ENCODE measurements around the gene HBS1L. TPM values are rescaled to one million over a fixed set of nuclear protein-coding genes. Genes with fewer than 3 reads are reported as not detected.

Gene HBS1L
- total and polyA plus RNA-seq, 11 donors, result 23.6 to 101 (median 81.3) TPM

DNA sequence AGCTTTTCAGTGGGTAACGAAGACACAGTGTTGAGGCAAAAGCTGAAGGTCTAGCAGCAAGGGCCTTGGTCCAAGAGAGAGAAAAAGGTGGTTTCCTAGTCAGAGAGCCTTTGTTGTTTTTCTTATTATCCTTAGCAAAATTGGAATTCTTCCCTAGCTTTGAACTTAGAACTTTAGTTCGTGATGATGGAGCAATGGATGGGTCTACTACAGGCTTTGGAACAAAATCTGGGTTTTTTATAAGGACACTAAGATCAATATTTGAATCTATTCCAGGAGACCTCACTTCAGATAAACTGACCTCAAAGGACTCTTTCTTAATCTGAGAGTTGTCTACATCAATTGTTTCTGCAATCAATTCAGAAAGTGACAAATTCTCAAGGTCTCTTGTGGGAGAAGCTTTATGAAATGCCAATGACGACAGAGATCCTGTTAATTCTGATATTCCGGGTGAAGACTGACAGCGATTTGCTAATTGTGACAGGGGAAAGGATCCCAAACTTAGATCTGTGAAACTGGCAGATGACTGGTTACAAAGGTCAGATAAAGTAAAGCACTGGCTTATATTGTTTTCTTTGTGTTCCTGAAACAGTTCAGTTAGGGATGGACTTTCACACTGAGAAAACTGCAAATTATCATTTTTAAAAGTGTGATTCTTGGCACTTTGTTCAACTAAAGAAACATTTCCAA is 17.7 kb downstream of the HBS1L start:
- H3K27me3 ChIP-seq, result no peaks in the 10 kb centered on the region
- H3K27ac ChIP-seq, result no peak overlapping the region
- H3K9me3 ChIP-seq, result no peaks in the 10 kb centered on the region
- H3K36me3 ChIP-seq, result peaks cover 0 to 85% (median 52%) of the 10 kb centered on the region in 9 donors
- TF ChIP-seq, protein P1, sequence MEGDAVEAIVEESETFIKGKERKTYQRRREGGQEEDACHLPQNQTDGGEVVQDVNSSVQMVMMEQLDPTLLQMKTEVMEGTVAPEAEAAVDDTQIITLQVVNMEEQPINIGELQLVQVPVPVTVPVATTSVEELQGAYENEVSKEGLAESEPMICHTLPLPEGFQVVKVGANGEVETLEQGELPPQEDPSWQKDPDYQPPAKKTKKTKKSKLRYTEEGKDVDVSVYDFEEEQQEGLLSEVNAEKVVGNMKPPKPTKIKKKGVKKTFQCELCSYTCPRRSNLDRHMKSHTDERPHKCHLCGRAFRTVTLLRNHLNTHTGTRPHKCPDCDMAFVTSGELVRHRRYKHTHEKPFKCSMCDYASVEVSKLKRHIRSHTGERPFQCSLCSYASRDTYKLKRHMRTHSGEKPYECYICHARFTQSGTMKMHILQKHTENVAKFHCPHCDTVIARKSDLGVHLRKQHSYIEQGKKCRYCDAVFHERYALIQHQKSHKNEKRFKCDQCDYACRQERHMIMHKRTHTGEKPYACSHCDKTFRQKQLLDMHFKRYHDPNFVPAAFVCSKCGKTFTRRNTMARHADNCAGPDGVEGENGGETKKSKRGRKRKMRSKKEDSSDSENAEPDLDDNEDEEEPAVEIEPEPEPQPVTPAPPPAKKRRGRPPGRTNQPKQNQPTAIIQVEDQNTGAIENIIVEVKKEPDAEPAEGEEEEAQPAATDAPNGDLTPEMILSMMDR (IDR thresholded peaks at IDR 0.05), result no peak
- TF ChIP-seq POLR2A (IDR thresholded peaks at IDR 0.05), result no peak
- DNase-seq (no peak), ATAC-seq (no peak)
- H3K4me1 ChIP-seq, result peaks cover 0 to 6% (median 0%) of the 10 kb centered on the region in 12 donors
- WGBS, 4 donors, result 66 to 88% (median 76%) methylated on average over 5 of the region's 5 CpGs
- no peak overlapping the region for H3K4me3 ChIP-seq
- intact Hi-C loops (cut with DNase I), result no loop called here

DNA sequence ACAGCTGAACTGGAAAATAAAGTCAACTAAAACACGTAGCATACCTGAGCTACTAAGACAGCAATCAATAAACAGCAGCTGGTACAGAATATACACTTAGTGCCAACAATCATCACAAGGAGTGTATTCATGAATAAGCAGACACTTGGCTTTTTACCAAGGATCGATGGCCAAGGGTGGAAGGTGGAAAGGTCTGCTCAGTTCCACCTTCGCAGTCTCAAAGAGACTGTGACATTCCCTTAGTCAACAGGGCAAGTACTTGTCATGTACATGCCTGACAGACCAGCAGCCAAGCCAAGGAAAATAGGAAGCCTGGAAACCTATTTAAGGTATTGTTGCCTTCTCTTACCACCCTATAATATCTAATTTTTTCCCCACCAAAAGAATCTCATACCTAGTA is 21.4 kb downstream of the HBS1L start:
- H3K27ac ChIP-seq, result no peak overlapping the region
- no peak for DNase-seq
- intact Hi-C loops (cut with DNase I), result no loop called here
- H3K36me3 ChIP-seq, result peaks cover 0 to 75% (median 45%) of the 10 kb centered on the region in 9 donors
- H3K27me3 ChIP-seq, result no peaks in the 10 kb centered on the region
- WGBS, 4 donors, result 67 to 76% (median 71%) methylated on average over 3 of the region's 3 CpGs
- no peaks in the 10 kb centered on the region for H3K9me3 ChIP-seq
- ATAC-seq, result peak in 2 of 4 donors; percentile 65 to 71
- H3K4me3 ChIP-seq, result no peak overlapping the region
- TF ChIP-seq, protein P1 (IDR thresholded peaks at IDR 0.05), result no peak
- TF ChIP-seq POLR2A (IDR thresholded peaks at IDR 0.05), result no peak
- peaks cover 0 to 6% (median 0%) of the 10 kb centered on the region in 12 donors for H3K4me1 ChIP-seq

DNA sequence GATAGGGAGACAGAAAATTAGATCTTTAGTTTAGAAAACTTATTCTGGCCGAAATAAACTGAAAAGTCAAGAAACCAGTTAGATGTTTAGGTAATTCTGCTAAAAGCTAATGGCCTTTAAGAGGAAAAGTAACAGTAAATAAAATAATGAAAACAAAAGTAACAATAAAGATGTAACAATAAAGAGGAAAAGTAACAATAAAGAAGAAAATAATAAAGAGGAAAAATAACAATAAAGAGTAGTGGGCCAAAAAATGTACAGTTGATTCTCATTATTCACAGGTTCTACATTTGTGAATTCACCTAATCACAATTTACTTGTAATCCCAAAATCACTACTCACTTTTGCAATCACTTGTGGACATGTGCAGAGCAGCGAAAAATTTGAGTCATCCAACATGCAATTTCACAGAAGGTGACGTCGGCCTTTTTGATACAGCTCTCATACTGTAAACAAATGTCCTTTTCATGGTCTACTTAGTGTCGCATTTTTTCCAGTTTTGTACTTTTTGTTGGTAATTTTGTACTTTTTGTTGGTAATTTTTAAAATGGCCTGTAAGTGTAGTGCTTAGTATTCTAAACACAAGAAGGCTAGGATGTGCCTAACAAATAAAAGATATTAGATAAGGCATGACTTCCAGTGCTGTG is 24.0 kb downstream of the HBS1L start:
- 67 to 92% (median 73%) methylated on average over 5 of the region's 5 CpGs for WGBS, 4 donors
- H3K4me3 ChIP-seq, result no peak overlapping the region
- intact Hi-C loops (cut with DNase I), result no loop called here
- DNase-seq (no peak), ATAC-seq (no peak)
- no peak for TF ChIP-seq POLR2A (IDR thresholded peaks at IDR 0.05)
- TF ChIP-seq, protein P1 (IDR thresholded peaks at IDR 0.05), result no peak
- H3K36me3 ChIP-seq, result peaks cover 0 to 54% (median 26%) of the 10 kb centered on the region in 9 donors
- no peaks in the 10 kb centered on the region for H3K27me3 ChIP-seq
- no peak overlapping the region for H3K27ac ChIP-seq
- peaks cover 0 to 3% (median 0%) of the 10 kb centered on the region in 12 donors for H3K4me1 ChIP-seq
- no peaks in the 10 kb centered on the region for H3K9me3 ChIP-seq

DNA sequence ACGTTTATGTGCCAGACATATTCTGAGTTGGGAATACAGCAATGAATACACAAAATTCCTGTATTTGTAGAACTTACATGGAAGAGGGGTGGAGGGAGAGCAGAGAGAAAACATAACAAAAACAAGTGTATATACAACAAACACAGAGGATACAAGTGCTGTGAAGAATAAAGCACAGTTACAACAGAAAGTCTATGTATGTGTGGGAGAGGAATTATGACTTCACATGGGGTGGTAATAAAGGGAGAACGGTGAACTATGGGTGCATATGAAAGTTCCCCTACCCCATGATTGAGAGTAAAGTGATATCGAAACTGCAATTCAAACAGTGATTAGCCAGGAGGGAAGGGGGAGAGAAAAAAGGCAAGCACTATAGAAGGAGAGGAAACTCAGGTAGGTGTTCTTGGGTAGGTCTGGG is 24.6 kb downstream of the HBS1L start:
- Histone ChIP-seq H3K27ac (no peak overlapping the region), H3K36me3 (peaks cover 0 to 53% (median 26%) of the 10 kb centered on the region in 9 donors), H3K4me1 (peaks cover 0 to 3% (median 0%) of the 10 kb centered on the region in 12 donors), H3K4me3 (no peak overlapping the region), H3K27me3 (no peaks in the 10 kb centered on the region), H3K9me3 (no peaks in the 10 kb centered on the region)
- ATAC-seq (no peak), DNase-seq (no peak)
- WGBS, 4 donors, result 85 to 88% (median 87%) methylated on average over 3 of the region's 3 CpGs
- TF ChIP-seq POLR2A (IDR thresholded peaks at IDR 0.05), result no peak
- TF ChIP-seq, protein P1 (IDR thresholded peaks at IDR 0.05), result no peak
- intact Hi-C loops (cut with DNase I), result no loop called here
